ENCODE data around the gene VRK2. TPM values are rescaled to one million over a fixed set of nuclear protein-coding genes. Genes with fewer than 3 reads are reported as not detected.

VRK2 gene
- total RNA-seq, 1 experiment from 2014 or later, result 33.0 TPM

- H3K9me2 ChIP-seq (ENCODE audit: insufficient read depth), result no peaks in the 10 kb centered on the region
- no peak overlapping the region for H3K4me3 ChIP-seq (replicated peaks in 1 of 2; ENCODE audit: low read depth in 1 of 2, low read length in 2 of 2)
- H3K27me3 ChIP-seq (ENCODE audit: insufficient read depth, low read length), result no peaks in the 10 kb centered on the region
- H3K27ac ChIP-seq (ENCODE audit: low read depth, low read length), result no peak overlapping the region
- intact Hi-C loops (cut with micrococcal nuclease), result no loop called here
- H3K4me1 ChIP-seq (ENCODE audit: control insufficient read depth in 1 of 2, insufficient read depth in 2 of 2, low read length in 2 of 2), result peaks cover 2 to 4% of the 10 kb centered on the region in 2 experiments; a peak in 1 of 4 replicates
- RAD21 ChIA-PET (ENCODE audit: low non-redundant PET in 1 of 2, low total read pairs in 2 of 2, uncharacterized antibody in 2 of 2, unreplicated experiment in 2 of 2), result no interaction called here
- BruUV-seq (replicated peaks), result no TSS peak
- ATAC-seq (no peak), DNase-seq (ENCODE audit: low read depth, low spot score) (no peak)
- H4K20me1 ChIP-seq (ENCODE audit: insufficient read depth), result no peaks in the 10 kb centered on the region
- POLR2A ChIA-PET, result interaction anchor here (1.4 kb wide), 1 partner anchor 9 kb away, joined by 3 read pairs; no protein-coding TSS in a partner anchor
- H3K4me2 ChIP-seq (ENCODE audit: low read length), result no peak overlapping the region
- H3K9me3 ChIP-seq (ENCODE audit: control insufficient read depth in 1 of 2, insufficient read depth in 1 of 2, low read depth in 1 of 2, low read length in 2 of 2), result no peaks in the 10 kb centered on the region
- 0 out of 4 replicates have a peak, but pooled peaks cover 2% of the 10 kb centered on the region in 2 experiments for H3K36me3 ChIP-seq (ENCODE audit: control insufficient read depth in 1 of 2, insufficient read depth in 2 of 2, low read length in 2 of 2)
- TF ChIP-seq SRF (IDR thresholded peaks at IDR 0.05; ENCODE audit: low read depth) (no peak), YY1 (IDR thresholded peaks at IDR 0.05; ENCODE audit: extremely low read depth, insufficient replicate concordance, low read depth, low read length) (no peak), REST (IDR thresholded peaks at IDR 0.05; ENCODE audit: low read depth) (no peak), EGR1 (IDR thresholded peaks at IDR 0.05; ENCODE audit: low read depth) (no peak), SP1 (IDR thresholded peaks at IDR 0.05; ENCODE audit: low read depth) (no peak), POLR2AphosphoS5 (IDR thresholded peaks at IDR 0.05; ENCODE audit: low read depth, low read length) (no peak), CTCF (IDR thresholded peaks at IDR 0.05 in 2 of 3, conservative IDR thresholded peaks at IDR 0.05 in 1 of 3; ENCODE audit: borderline replicate concordance in 1 of 3, insufficient read depth in 1 of 3, low read depth in 2 of 3, low read length in 2 of 3) (no peak), SIN3A (IDR thresholded peaks at IDR 0.05; ENCODE audit: low read depth) (no peak), ATF3 (IDR thresholded peaks at IDR 0.05) (no peak), EZH2phosphoT487 (IDR thresholded peaks at IDR 0.05; ENCODE audit: borderline replicate concordance) (no peak), FOSL1 (IDR thresholded peaks at IDR 0.05; ENCODE audit: low read depth) (no peak), CEBPB (IDR thresholded peaks at IDR 0.05; ENCODE audit: low read depth) (no peak), ELF1 (IDR thresholded peaks at IDR 0.05; ENCODE audit: borderline replicate concordance, low read depth) (no peak), RAD21 (IDR thresholded peaks at IDR 0.05; ENCODE audit: low read depth) (no peak), CBX3 (IDR thresholded peaks at IDR 0.05; ENCODE audit: low read depth) (no peak)
- no peak overlapping the region for H3K9ac ChIP-seq (ENCODE audit: low read length)
- no peak overlapping the region for H2AFZ ChIP-seq (ENCODE audit: low read depth, low read length, poor library complexity, severe bottlenecking)
- CTCF ChIA-PET, result interaction anchor here (1.5 kb wide), 1 partner anchor 9 kb away, joined by 3 read pairs; no protein-coding TSS in a partner anchor
- H3K79me2 ChIP-seq (ENCODE audit: insufficient read depth, low read length), result peaks cover 41% of the 10 kb centered on the region
Observed at GRCh38 chr2:58098254-58099095, 51.9 kb downstream of the VRK2 start.
